Endothelial cell of umbilical vein (primary cell): ENCODE results near the gene NR5A1. TPM values are rescaled to one million over a fixed set of nuclear protein-coding genes. Genes with fewer than 3 reads are reported as not detected.

Experiments used
- BruUV-seq: library from RNA; stranded (reverse); fragments of 400-500 nt; replicated peaks from 2 replicates; lab custom pipeline; 2021; lab: Mats Ljungman, UMichigan
- CTCF ChIA-PET: fragments of 300-600, 350-600 bp; sonication (Branson Sonifier 250); formaldehyde crosslinking; loops from one replicate; lab custom pipeline; 2021; ENCODE audit warnings: antibody characterized with exemption, inconsistent platforms; lab: Charles Lee
- POLR2A ChIA-PET: fragments of 300-600, 350-600 bp; sonication (Branson Sonifier 250); formaldehyde crosslinking; loops from one replicate; lab custom pipeline; 2021; ENCODE audit warnings: antibody characterized with exemption, inconsistent platforms; lab: Charles Lee
- DNase-seq: peaks from one replicate; pipeline ENCODE4 v3.0.0-alpha.2; 2011; ENCODE audit warnings: low read depth, low spot score
- FAIRE-seq: peaks from 2 replicates; lab custom pipeline; 2011; peaks lifted over from hg19 to GRCh38; lab: Jason Lieb, UNC
- H2AFZ ChIP-seq: 2 replicates; pipeline ENCODE4 v1.6.0; 2012; ENCODE audit warnings: low read depth, low read length, control low read depth, inconsistent platforms
- H3K27ac ChIP-seq: 2 replicates; pipeline ENCODE4 v1.5.1; 2011; ENCODE audit warnings: low read depth, mild to moderate bottlenecking, control low read depth, low read length, moderate library complexity; ENCODE audit not compliant: insufficient read depth
- H3K27me3 ChIP-seq, 2 experiments: 2 replicates each; pipeline versions ENCODE4 v1.6.0 to v1.6.1; 2011; ENCODE audit warnings: low read length in 2 of 2, mixed read lengths in 1 of 2; ENCODE audit not compliant: control insufficient read depth in 2 of 2, insufficient read depth in 2 of 2
- H3K36me3 ChIP-seq, 2 experiments: 2 replicates in 1 of 2; 3 replicates in 1 of 2; pipeline ENCODE4 v1.5.1; 2011; ENCODE audit warnings: low read length in 2 of 2, mild to moderate bottlenecking in 1 of 2, moderate library complexity in 1 of 2; ENCODE audit not compliant: control insufficient read depth in 2 of 2, insufficient read depth in 2 of 2; ENCODE audit errors: extremely low read depth in 1 of 2
- H3K4me1 ChIP-seq: 3 replicates; pipeline ENCODE4 v1.5.1; 2011; ENCODE audit warnings: mild to moderate bottlenecking, low read length; ENCODE audit not compliant: control insufficient read depth, insufficient read depth; ENCODE audit errors: extremely low read depth
- H3K4me2 ChIP-seq: 2 replicates; pipeline ENCODE4 v1.6.1; 2011; ENCODE audit warnings: low read length, control low read depth, mixed read lengths; ENCODE audit not compliant: insufficient read depth
- H3K4me3 ChIP-seq, 3 experiments: fragments of 200-600 bp in 1 of 3; sonication (generic), shearing (Covaris generic) in 1 of 3; replicated peaks in 1 of 3; 2 replicates each; pipeline ENCODE4 v1.5.1; 2011 to 2016; ENCODE audit warnings: control low read depth in 3 of 3, low read length in 3 of 3, mild to moderate bottlenecking in 2 of 3, inconsistent platforms in 1 of 3, low read depth in 1 of 3, moderate library complexity in 1 of 3; ENCODE audit not compliant: insufficient read depth in 1 of 3
- H3K79me2 ChIP-seq: 2 replicates; pipeline ENCODE4 v1.6.0; 2012; ENCODE audit warnings: low read length, inconsistent platforms; ENCODE audit not compliant: control insufficient read depth, insufficient read depth
- H3K9ac ChIP-seq: replicated peaks from 2 replicates; pipeline ENCODE3; 2011; ENCODE audit warnings: low read length, control low read depth; ENCODE audit not compliant: insufficient read depth; ENCODE audit errors: extremely low read depth
- H3K9me1 ChIP-seq: replicated peaks from 3 replicates; pipeline ENCODE4 v1.6.0; 2011; ENCODE audit warnings: mild to moderate bottlenecking, low read length; ENCODE audit not compliant: control insufficient read depth, insufficient read depth; ENCODE audit errors: extremely low read depth
- H3K9me3 ChIP-seq: replicated peaks from 2 replicates; pipeline ENCODE4 v1.5.1; 2012; ENCODE audit warnings: low read length, inconsistent platforms; ENCODE audit not compliant: control insufficient read depth, insufficient read depth
- H4K20me1 ChIP-seq: replicated peaks from 2 replicates; pipeline ENCODE3; 2011; ENCODE audit warnings: mild to moderate bottlenecking, low read length; ENCODE audit not compliant: control insufficient read depth, insufficient read depth; ENCODE audit errors: extremely low read depth
- EZH2 ChIP-seq: IDR thresholded peaks from 2 replicates; pipeline ENCODE4 v1.6.1; 2012; ENCODE audit warnings: borderline replicate concordance, low read depth, mild to moderate bottlenecking, moderate library complexity, low read length, inconsistent platforms; ENCODE audit not compliant: severe bottlenecking
- FOS ChIP-seq: IDR thresholded peaks from 2 replicates; pipeline ENCODE4 v1.6.1; 2011; ENCODE audit warnings: mild to moderate bottlenecking, low read length, moderate library complexity, borderline replicate concordance; ENCODE audit not compliant: insufficient read depth
- GATA2 ChIP-seq: IDR thresholded peaks from 2 replicates; pipeline ENCODE4 v1.7.0; 2011; ENCODE audit warnings: low read depth, mild to moderate bottlenecking, moderate library complexity, mixed read lengths, low read length; ENCODE audit not compliant: insufficient read length, insufficient read depth
- JUN ChIP-seq: IDR thresholded peaks from 2 replicates; pipeline ENCODE4 v1.6.1; 2011; ENCODE audit warnings: borderline replicate concordance, low read depth; ENCODE audit not compliant: insufficient read length, insufficient read depth
- MYC ChIP-seq: IDR thresholded peaks from one replicate; pipeline ENCODE4 v1.6.1; 2011; ENCODE audit warnings: mild to moderate bottlenecking, low read depth, low read length
- POLR2A ChIP-seq: IDR thresholded peaks from 2 replicates; pipeline ENCODE4 v1.6.1; 2012; ENCODE audit warnings: low read depth, mild to moderate bottlenecking, control low read depth, low read length
- POLR2AphosphoS5 ChIP-seq: IDR thresholded peaks from 2 replicates; pipeline ENCODE4 v1.6.1; 2012; ENCODE audit warnings: low read depth, mild to moderate bottlenecking, control low read depth, low read length, moderate library complexity; ENCODE audit not compliant: insufficient read depth
- dilution Hi-C: fragments of 300-500 bp; cut with MboI; formaldehyde crosslinking; loops from one replicate; pipeline ENCODE4 v1.15.0; 2019; ENCODE audit warnings: low sequenced_read_pairs; ENCODE audit not compliant: extremely low pct_ligation_motif_present
- intact Hi-C: fragments of 100-400 bp; cut with micrococcal nuclease; formaldehyde crosslinking; loops from one replicate; pipeline ENCODE4 v1.10.0; 2022
- polyA plus RNA-seq, 4 experiments: library from polyadenylated mRNA; depleted of rRNA in 3 of 4; stranded (reverse) in 3 of 4; unstranded in 1 of 4; fragments of >200 nt; gene quantifications; 2 replicates each; pipeline versions ENCODE4 v1.2.1 to v1.2.3, GENCODE V29; 2011 to 2012; ENCODE audit warnings: missing spikeins in 1 of 4
- total RNA-seq: library from RNA; stranded (reverse); gene quantifications from 2 replicates; pipeline ENCODE4 v1.2.3, GENCODE V29; 2021
- TF ChIP-seq, protein P1 (sequence below), 2 donors: IDR thresholded peaks; 1 replicate in 1 of 2; 2 replicates in 1 of 2; pipeline ENCODE4 v1.5.1; 2011; ENCODE audit warnings: low read length in 2 of 2, mild to moderate bottlenecking in 2 of 2, moderate library complexity in 2 of 2, control low read depth in 1 of 2, inconsistent platforms in 1 of 2, low read depth in 1 of 2; ENCODE audit not compliant: insufficient read depth in 1 of 2; ENCODE audit errors: extremely low read depth in 1 of 2
- TF ChIP-seq, protein P2 (sequence below): IDR thresholded peaks from 2 replicates; pipeline ENCODE4 v1.6.1; 2011; ENCODE audit not compliant: insufficient read depth, insufficient read length

NR5A1 gene
- total and polyA plus RNA-seq, 2 donors (not counting 3 experiments of a cell fraction or from before 2014, with no cell fraction given) = not detected

DNA sequence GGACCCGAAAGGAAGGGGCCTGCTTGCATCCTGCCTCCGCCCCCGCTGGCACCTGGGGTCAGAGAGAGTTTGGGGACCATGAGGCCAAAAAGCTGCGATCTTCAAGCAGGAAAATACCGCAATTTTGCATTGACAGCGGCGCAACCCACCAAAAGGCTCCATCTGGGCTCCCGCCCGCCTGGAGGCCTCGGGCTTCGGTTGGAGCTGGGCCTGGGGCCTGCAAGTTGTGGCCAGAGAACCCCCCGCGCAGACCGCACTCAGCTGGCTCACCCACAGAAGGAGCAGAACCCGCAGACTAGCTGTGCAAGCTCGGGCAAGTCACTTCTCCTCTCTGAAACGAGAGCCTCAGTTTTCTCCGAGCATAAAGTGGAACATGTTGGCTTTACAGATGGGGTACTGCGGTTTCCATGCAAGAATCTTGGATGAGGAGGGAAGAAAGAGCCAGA lies 1.3 kb downstream of the NR5A1 start:
- H3K9me1 ChIP-seq = no peaks in the 10 kb centered on the region
- no peak overlapping the region for H3K9ac ChIP-seq
- peaks cover 39 to 48% of the 10 kb centered on the region in 2 experiments for H3K27me3 ChIP-seq
- no peak overlapping the region for H3K4me2 ChIP-seq
- H3K4me3 ChIP-seq = no peak overlapping the region
- ChIA-PET POLR2A (no interaction called here), CTCF (interaction anchor here (1.0 to 1.3 kb wide), 2 partner anchors 18 to 31 kb away, joined by 3 to 4 read pairs; no protein-coding TSS in a partner anchor)
- H3K27ac ChIP-seq = no peak overlapping the region
- TF ChIP-seq POLR2AphosphoS5 = no peak
- no peak for TF ChIP-seq EZH2
- no peak for TF ChIP-seq GATA2
- TF ChIP-seq MYC = no peak
- TF ChIP-seq, protein P1, sequence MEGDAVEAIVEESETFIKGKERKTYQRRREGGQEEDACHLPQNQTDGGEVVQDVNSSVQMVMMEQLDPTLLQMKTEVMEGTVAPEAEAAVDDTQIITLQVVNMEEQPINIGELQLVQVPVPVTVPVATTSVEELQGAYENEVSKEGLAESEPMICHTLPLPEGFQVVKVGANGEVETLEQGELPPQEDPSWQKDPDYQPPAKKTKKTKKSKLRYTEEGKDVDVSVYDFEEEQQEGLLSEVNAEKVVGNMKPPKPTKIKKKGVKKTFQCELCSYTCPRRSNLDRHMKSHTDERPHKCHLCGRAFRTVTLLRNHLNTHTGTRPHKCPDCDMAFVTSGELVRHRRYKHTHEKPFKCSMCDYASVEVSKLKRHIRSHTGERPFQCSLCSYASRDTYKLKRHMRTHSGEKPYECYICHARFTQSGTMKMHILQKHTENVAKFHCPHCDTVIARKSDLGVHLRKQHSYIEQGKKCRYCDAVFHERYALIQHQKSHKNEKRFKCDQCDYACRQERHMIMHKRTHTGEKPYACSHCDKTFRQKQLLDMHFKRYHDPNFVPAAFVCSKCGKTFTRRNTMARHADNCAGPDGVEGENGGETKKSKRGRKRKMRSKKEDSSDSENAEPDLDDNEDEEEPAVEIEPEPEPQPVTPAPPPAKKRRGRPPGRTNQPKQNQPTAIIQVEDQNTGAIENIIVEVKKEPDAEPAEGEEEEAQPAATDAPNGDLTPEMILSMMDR (IDR thresholded peaks at IDR 0.05; ENCODE audit: extremely low read depth in 1 of 2, insufficient read depth in 1 of 2, low read depth in 1 of 2, low read length in 2 of 2) = no peak
- TF ChIP-seq, protein P2, sequence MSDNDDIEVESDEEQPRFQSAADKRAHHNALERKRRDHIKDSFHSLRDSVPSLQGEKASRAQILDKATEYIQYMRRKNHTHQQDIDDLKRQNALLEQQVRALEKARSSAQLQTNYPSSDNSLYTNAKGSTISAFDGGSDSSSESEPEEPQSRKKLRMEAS = no peak
- no peak for TF ChIP-seq JUN
- TF ChIP-seq FOS = no peak
- no peak for TF ChIP-seq POLR2A
- no TSS peak for BruUV-seq
- DNase-seq (no peak), FAIRE-seq (no peak)
- no peaks in the 10 kb centered on the region for H4K20me1 ChIP-seq
- no peaks in the 10 kb centered on the region for H3K9me3 ChIP-seq
- dilution Hi-C loops (no loop called here), intact Hi-C loops (no loop called here)
- no peaks in the 10 kb centered on the region for H3K4me1 ChIP-seq
- H3K36me3 ChIP-seq = no peaks in the 10 kb centered on the region
- no peak overlapping the region for H2AFZ ChIP-seq
- H3K79me2 ChIP-seq = no peaks in the 10 kb centered on the region
